CD4-positive, alpha-beta memory T cell (primary cell): ENCODE data around the gene CRIM1. TPM values are rescaled to one million over a fixed set of nuclear protein-coding genes. Genes with fewer than 3 reads are reported as not detected.

Experiments
- CTCF ChIA-PET: fragments of 350-600 bp; sonication (Branson Sonifier 250); formaldehyde crosslinking; loops from one replicate; lab custom pipeline; 2021; ENCODE audit warnings: inconsistent platforms; ENCODE audit not compliant: partially characterized antibody; lab: Charles Lee
- POLR2A ChIA-PET: fragments of 350-600 bp; sonication (Branson Sonifier 250); formaldehyde crosslinking; loops from one replicate; lab custom pipeline; 2021; ENCODE audit not compliant: partially characterized antibody; lab: Charles Lee
- DNase-seq, 5 donors: peaks; one replicate each; pipeline versions ENCODE4 v3.0.0 to v3.0.0-alpha.2; 2020 to 2022; ENCODE audit warnings: mixed read lengths in 1 of 5
- H3K27ac ChIP-seq: one replicate; pipeline ENCODE4 v1.7.0; 2013; ENCODE audit warnings: low read depth, low read length
- H3K27me3 ChIP-seq: 2 replicates; pipeline ENCODE4 v1.7.0; 2013; ENCODE audit warnings: mild to moderate bottlenecking, low read length, moderate library complexity; ENCODE audit not compliant: insufficient read depth
- H3K36me3 ChIP-seq: 2 replicates; pipeline ENCODE4 v1.7.0; 2013; ENCODE audit warnings: mild to moderate bottlenecking, low read length, moderate library complexity; ENCODE audit not compliant: insufficient read depth
- H3K4me1 ChIP-seq: 2 replicates; pipeline ENCODE4 v1.7.0; 2013; ENCODE audit warnings: mild to moderate bottlenecking, low read length, moderate library complexity; ENCODE audit not compliant: insufficient read depth
- H3K4me3 ChIP-seq, 2 donors: one replicate each; pipeline ENCODE4 v1.7.0; 2013; ENCODE audit warnings: low read length in 2 of 2, mild to moderate bottlenecking in 1 of 2
- H3K9me3 ChIP-seq, 2 donors: one replicate each; pipeline ENCODE4 v1.7.0; 2013; ENCODE audit warnings: low read length in 2 of 2, control low read depth in 1 of 2; ENCODE audit not compliant: control insufficient read depth in 1 of 2
- H3K27ac Mint-ChIP-seq, 7 donors: one replicate each; pipeline ENCODE4 v1.8.0; 2020 to 2021; ENCODE audit warnings: mixed read lengths in 7 of 7, mild to moderate bottlenecking in 6 of 7, inconsistent platforms in 3 of 7, moderate library complexity in 3 of 7
- H3K27me3 Mint-ChIP-seq, 2 donors: one replicate each; pipeline ENCODE4 v1.8.0; 2020 to 2021; ENCODE audit warnings: mixed read lengths in 2 of 2
- H3K36me3 Mint-ChIP-seq, 2 donors: one replicate each; pipeline ENCODE4 v1.8.0; 2020 to 2021; ENCODE audit warnings: mixed read lengths in 2 of 2, inconsistent platforms in 1 of 2, mild to moderate bottlenecking in 1 of 2
- H3K4me1 Mint-ChIP-seq, 4 donors: one replicate each; pipeline ENCODE4 v1.8.0; 2020 to 2021; ENCODE audit warnings: mixed read lengths in 4 of 4, mild to moderate bottlenecking in 1 of 4
- H3K4me3 Mint-ChIP-seq, 8 donors: one replicate each; pipeline ENCODE4 v1.8.0; 2020 to 2021; ENCODE audit warnings: mixed read lengths in 8 of 8, mild to moderate bottlenecking in 7 of 8, moderate library complexity in 6 of 8, inconsistent platforms in 3 of 8
- H3K9me3 Mint-ChIP-seq, 8 donors: one replicate each; pipeline ENCODE4 v1.8.0; 2020 to 2021; ENCODE audit warnings: mixed read lengths in 8 of 8, mild to moderate bottlenecking in 5 of 8, inconsistent platforms in 3 of 8, moderate library complexity in 1 of 8
- intact Hi-C: fragments of 100-400 bp; cut with micrococcal nuclease; formaldehyde crosslinking; loops from one replicate; pipeline ENCODE4 v1.15.1; 2023
- polyA plus RNA-seq, 2 donors: library from polyadenylated mRNA; unstranded; fragments of 300-500 nt; fragmentation: Illumina TruSeq; gene quantifications; one replicate each; pipeline ENCODE4 v1.2.3, GENCODE V29; 2021
- total RNA-seq, 2 experiments: library from RNA; stranded (reverse); gene quantifications; one replicate each; pipeline ENCODE4 v1.2.3, GENCODE V29; 2021

CRIM1 gene
- total and polyA plus RNA-seq, 4 experiments from 2014 or later = 0.91 to 12.0 (median 6.8) TPM; not detected in 1

DNA sequence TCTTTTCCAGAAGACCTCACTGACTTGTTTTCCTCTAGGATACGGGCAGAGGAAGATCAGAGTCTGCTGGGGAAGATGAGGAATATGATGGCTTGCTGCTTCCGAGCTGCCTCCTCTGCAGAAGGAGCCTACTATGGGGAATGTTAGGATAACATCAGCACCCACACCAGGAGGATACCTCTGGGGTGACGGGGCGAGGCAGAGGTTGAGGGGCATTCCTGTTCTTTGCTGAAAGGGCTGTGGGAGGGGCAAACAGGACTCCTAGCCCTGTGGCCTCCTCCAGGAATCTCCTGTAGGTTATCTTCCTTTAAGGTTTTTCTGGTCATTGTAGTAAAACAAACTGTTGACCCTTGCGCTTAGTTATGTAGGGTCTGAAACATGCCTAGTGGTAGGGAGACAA lies 102.5 kb downstream of the CRIM1 start:
- POLR2A ChIA-PET = no interaction called here
- no peak overlapping the region for H3K27ac ChIP-seq
- H3K4me3 ChIP-seq = no peak overlapping the region
- no peaks in the 10 kb centered on the region for H3K9me3 ChIP-seq
- CTCF ChIA-PET = interaction anchor here (1.1 kb wide), 1 partner anchor 10 kb away, joined by 3 read pairs; no protein-coding TSS in a partner anchor
- Mint-ChIP-seq H3K9me3 (peaks cover 0 to 2% (median 0%) of the 10 kb centered on the region in 8 donors), H3K4me3 (no peak overlapping the region), H3K36me3 (no peaks in the 10 kb centered on the region), H3K27ac (no peak overlapping the region), H3K4me1 (no peaks in the 10 kb centered on the region), H3K27me3 (no peaks in the 10 kb centered on the region)
- H3K4me1 ChIP-seq = peaks cover 16% of the 10 kb centered on the region
- no peaks in the 10 kb centered on the region for H3K36me3 ChIP-seq
- intact Hi-C loops = no loop called here
- no peaks in the 10 kb centered on the region for H3K27me3 ChIP-seq
- DNase-seq = no peak

- Mint-ChIP-seq H3K9me3 (peaks cover 0 to 2% (median 0%) of the 10 kb centered on the region in 8 donors), H3K27me3 (no peaks in the 10 kb centered on the region), H3K36me3 (no peaks in the 10 kb centered on the region), H3K27ac (no peak overlapping the region), H3K4me3 (no peak overlapping the region), H3K4me1 (no peaks in the 10 kb centered on the region)
- H3K27me3 ChIP-seq = no peaks in the 10 kb centered on the region
- H3K36me3 ChIP-seq = no peaks in the 10 kb centered on the region
- H3K9me3 ChIP-seq = no peaks in the 10 kb centered on the region
- ChIA-PET CTCF (interaction anchor here (0.6 kb wide), 1 partner anchor 11 kb away, joined by 3 read pairs; no protein-coding TSS in a partner anchor), POLR2A (interaction anchor here (0.9 kb wide), 1 partner anchor 10 kb away, joined by 3 read pairs; no protein-coding TSS in a partner anchor)
- DNase-seq = no peak
- intact Hi-C loops = no loop called here
- H3K27ac ChIP-seq = no peak overlapping the region
- peaks cover 16% of the 10 kb centered on the region for H3K4me1 ChIP-seq
- no peak overlapping the region for H3K4me3 ChIP-seq
These were observed 104.2 kb downstream of the CRIM1 start for GRCh38 chr2:36459725-36460137.

- peaks cover 16% of the 10 kb centered on the region for H3K4me1 ChIP-seq
- Mint-ChIP-seq H3K4me3 (peak overlapping the region in 1 of 8 donors; percentile 19), H3K36me3 (no peaks in the 10 kb centered on the region), H3K4me1 (no peaks in the 10 kb centered on the region), H3K27ac (peak overlapping the region in 2 of 7 donors; percentile 22 to 31), H3K27me3 (no peaks in the 10 kb centered on the region), H3K9me3 (peaks cover 0 to 2% (median 0%) of the 10 kb centered on the region in 8 donors)
- H3K36me3 ChIP-seq = no peaks in the 10 kb centered on the region
- intact Hi-C loops = no loop called here
- POLR2A ChIA-PET = no interaction called here
- peak in 4 of 5 donors; percentile 12 to 28 (median 15) for DNase-seq
- no peaks in the 10 kb centered on the region for H3K9me3 ChIP-seq
- CTCF ChIA-PET = interaction anchor here (1.3 kb wide), 1 partner anchor 108 kb away, joined by 4 read pairs; no protein-coding TSS in a partner anchor
- no peaks in the 10 kb centered on the region for H3K27me3 ChIP-seq
- H3K27ac ChIP-seq = no peak overlapping the region
- H3K4me3 ChIP-seq = no peak overlapping the region
These were observed 105.6 kb downstream of the CRIM1 start for GRCh38 chr2:36461039-36461681.

GRCh38 chr2:36462311-36462935 lies 106.8 kb downstream of the CRIM1 start:
- Mint-ChIP-seq H3K27me3 (no peaks in the 10 kb centered on the region), H3K36me3 (peaks cover 2 to 3% of the 10 kb centered on the region in 2 donors), H3K4me3 (no peak overlapping the region), H3K9me3 (peaks cover 0 to 2% (median 0%) of the 10 kb centered on the region in 8 donors), H3K4me1 (no peaks in the 10 kb centered on the region), H3K27ac (no peak overlapping the region)
- Histone ChIP-seq H3K36me3 (no peaks in the 10 kb centered on the region), H3K27me3 (no peaks in the 10 kb centered on the region), H3K9me3 (no peaks in the 10 kb centered on the region), H3K4me3 (no peak overlapping the region), H3K27ac (no peak overlapping the region), H3K4me1 (peaks cover 16% of the 10 kb centered on the region)
- DNase-seq = no peak
- intact Hi-C loops = no loop called here
- ChIA-PET POLR2A (no interaction called here), CTCF (interaction anchor here (1.2 to 1.3 kb wide), 2 partner anchors 44 to 109 kb away, joined by 3 to 4 read pairs; no protein-coding TSS in a partner anchor)

GRCh38 chr2:36463365-36463764 lies 107.8 kb downstream of the CRIM1 start:
- H3K36me3 Mint-ChIP-seq = peaks cover 2 to 3% of the 10 kb centered on the region in 2 donors
- no peak overlapping the region for H3K4me3 Mint-ChIP-seq
- H3K36me3 ChIP-seq = no peaks in the 10 kb centered on the region
- no peaks in the 10 kb centered on the region for H3K9me3 ChIP-seq
- no peaks in the 10 kb centered on the region for H3K27me3 ChIP-seq
- ChIA-PET CTCF (no interaction called here), POLR2A (no interaction called here)
- no peaks in the 10 kb centered on the region for H3K4me1 Mint-ChIP-seq
- peak overlapping the region in 2 of 7 donors; percentile 40 to 65 for H3K27ac Mint-ChIP-seq
- DNase-seq = no peak
- intact Hi-C loops = no loop called here
- peaks cover 16% of the 10 kb centered on the region for H3K4me1 ChIP-seq
- peaks cover 0 to 2% (median 0%) of the 10 kb centered on the region in 8 donors for H3K9me3 Mint-ChIP-seq
- no peaks in the 10 kb centered on the region for H3K27me3 Mint-ChIP-seq
- H3K27ac ChIP-seq = no peak overlapping the region
- no peak overlapping the region for H3K4me3 ChIP-seq

DNA sequence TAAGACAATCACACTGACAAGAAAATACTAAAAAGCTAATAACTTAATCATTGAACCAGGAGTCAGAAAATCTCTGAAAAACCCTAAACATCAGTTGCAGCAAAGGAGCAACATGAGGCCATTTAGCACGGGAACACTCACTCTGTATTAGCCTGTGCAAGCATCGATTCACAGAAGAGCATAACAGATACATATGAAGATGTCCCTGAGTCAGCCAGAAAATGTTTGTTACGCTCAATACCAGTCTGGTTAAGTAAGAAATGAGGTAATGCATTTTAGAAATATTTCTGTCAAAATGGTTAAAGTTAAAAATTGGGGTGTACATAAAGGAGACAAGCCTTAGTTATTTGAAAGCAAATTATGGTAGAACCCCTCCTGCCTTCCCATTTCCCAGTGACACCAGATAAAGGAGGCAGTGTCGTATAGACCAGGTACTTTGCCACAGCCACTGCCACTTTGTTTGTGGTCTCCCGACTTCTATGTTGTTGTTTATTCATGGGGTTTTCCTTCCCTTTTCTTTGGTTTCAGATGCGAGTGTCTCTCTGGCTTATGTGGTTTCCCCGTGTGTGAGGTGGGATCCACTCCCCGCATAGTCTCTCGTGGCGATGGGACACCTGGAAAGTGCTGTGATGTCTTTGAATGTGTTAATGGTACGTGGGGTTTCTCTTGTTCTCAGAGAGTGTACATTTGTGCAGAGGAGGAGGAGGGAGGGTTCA lies 108.6 kb downstream of the CRIM1 start:
- Mint-ChIP-seq H3K36me3 (peaks cover 3 to 5% of the 10 kb centered on the region in 2 donors), H3K4me3 (no peak overlapping the region), H3K27ac (no peak overlapping the region), H3K4me1 (no peaks in the 10 kb centered on the region), H3K9me3 (peaks cover 0 to 2% (median 0%) of the 10 kb centered on the region in 8 donors), H3K27me3 (no peaks in the 10 kb centered on the region)
- ChIA-PET CTCF (no interaction called here), POLR2A (no interaction called here)
- H3K4me3 ChIP-seq = no peak overlapping the region
- no peak for DNase-seq
- no peak overlapping the region for H3K27ac ChIP-seq
- no peaks in the 10 kb centered on the region for H3K27me3 ChIP-seq
- H3K36me3 ChIP-seq = no peaks in the 10 kb centered on the region
- intact Hi-C loops = no loop called here
- peaks cover 16% of the 10 kb centered on the region for H3K4me1 ChIP-seq
- no peaks in the 10 kb centered on the region for H3K9me3 ChIP-seq

DNA sequence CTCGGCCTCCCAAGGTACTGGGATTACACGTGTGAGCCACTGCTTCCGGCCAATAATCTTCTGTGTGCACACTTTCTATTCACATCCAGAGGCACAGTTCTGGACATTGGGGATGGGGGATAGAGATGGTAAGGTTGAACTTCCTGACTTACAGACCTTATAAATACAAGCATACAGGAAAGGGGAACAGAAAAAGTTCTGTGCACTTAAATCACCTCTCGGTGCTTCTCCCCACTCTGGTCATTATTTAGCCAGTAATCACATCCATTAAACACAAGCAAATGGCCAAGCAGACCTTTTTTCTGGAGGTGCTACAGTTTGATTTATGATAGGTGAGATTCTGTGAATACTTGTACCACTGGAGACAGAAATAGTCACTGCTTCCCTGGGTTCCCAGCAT lies 110.6 kb downstream of the CRIM1 start:
- Histone ChIP-seq H3K36me3 (no peaks in the 10 kb centered on the region), H3K4me1 (peaks cover 8% of the 10 kb centered on the region), H3K4me3 (no peak overlapping the region), H3K9me3 (no peaks in the 10 kb centered on the region), H3K27me3 (no peaks in the 10 kb centered on the region), H3K27ac (no peak overlapping the region)
- H3K4me3 Mint-ChIP-seq = no peak overlapping the region
- POLR2A ChIA-PET = no interaction called here
- intact Hi-C loops = no loop called here
- no peaks in the 10 kb centered on the region for H3K27me3 Mint-ChIP-seq
- no peaks in the 10 kb centered on the region for H3K4me1 Mint-ChIP-seq
- no peak overlapping the region for H3K27ac Mint-ChIP-seq
- peaks cover 0 to 3% (median 0%) of the 10 kb centered on the region in 8 donors for H3K9me3 Mint-ChIP-seq
- peaks cover 3 to 5% of the 10 kb centered on the region in 2 donors for H3K36me3 Mint-ChIP-seq
- CTCF ChIA-PET = no interaction called here
- DNase-seq = no peak
